Testis (tissue), 2 donors: ENCODE data around the gene RARG.

Experiments
- CTCF ChIP-seq, 3 experiments: fragments of 450-650 bp in 2 of 3; fragments of 200-600 bp in 1 of 3; sonication (generic) in 1 of 3; IDR thresholded peaks; one replicate each; pipeline ENCODE4 v1.5.1; 2016 to 2019; ENCODE audit warnings: antibody characterized with exemption in 3 of 3, mild to moderate bottlenecking in 2 of 3, moderate library complexity in 1 of 3
- POLR2A ChIP-seq: fragments of 450-650 bp; IDR thresholded peaks from one replicate; pipeline ENCODE4 v1.6.1; 2017; ENCODE audit warnings: antibody characterized with exemption, mild to moderate bottlenecking, moderate library complexity

- TF ChIP-seq CTCF (IDR thresholded peaks at IDR 0.05), result no peak
- no peak for TF ChIP-seq POLR2A
Measured at GRCh38 chr12:53279888-53280498, 48.0 kb upstream of the RARG start.
